Measurements from ENCODE around the gene NFKBIB.

The NFKBIB gene

GRCh38 chr19:38888876-38889275, 10.9 kb upstream of the NFKBIB start:
- TF ChIP-seq EGR1 (IDR thresholded peaks at IDR 0.05) = no peak
- TF ChIP-seq TAF1 (IDR thresholded peaks at IDR 0.05; ENCODE audit: low read depth) = no peak
- no peak for TF ChIP-seq CEBPB (IDR thresholded peaks at IDR 0.05)
- no peak for TF ChIP-seq NFIC (IDR thresholded peaks at IDR 0.05)
- TF ChIP-seq REST (IDR thresholded peaks at IDR 0.05; ENCODE audit: low read depth) = no peak
- no peak for TF ChIP-seq USF1 (IDR thresholded peaks at IDR 0.05)
- no peak for TF ChIP-seq CREB1 (IDR thresholded peaks at IDR 0.05; ENCODE audit: low read depth)
- TF ChIP-seq MAX (IDR thresholded peaks at IDR 0.05) = no peak
- TF ChIP-seq ZBTB7A (IDR thresholded peaks at IDR 0.05; ENCODE audit: low read depth) = no peak
- TF ChIP-seq TCF12 (IDR thresholded peaks at IDR 0.05; ENCODE audit: low read depth) = no peak
- TF ChIP-seq FOXM1 (IDR thresholded peaks at IDR 0.05; ENCODE audit: borderline replicate concordance, low read depth) = no peak
- no peak for TF ChIP-seq TEAD4 (IDR thresholded peaks at IDR 0.05)
- no peak for TF ChIP-seq RAD21 (IDR thresholded peaks at IDR 0.05; ENCODE audit: low read depth)
- no peak for TF ChIP-seq YY1 (IDR thresholded peaks at IDR 0.05; ENCODE audit: low read depth)
- no peak for TF ChIP-seq EP300 (IDR thresholded peaks at IDR 0.05; ENCODE audit: borderline replicate concordance)

- no peak for TF ChIP-seq CREB1 (IDR thresholded peaks at IDR 0.05; ENCODE audit: low read depth)
- no peak for TF ChIP-seq NFIC (IDR thresholded peaks at IDR 0.05)
- TF ChIP-seq FOXM1 (IDR thresholded peaks at IDR 0.05; ENCODE audit: borderline replicate concordance, low read depth) = no peak
- no peak for TF ChIP-seq CEBPB (IDR thresholded peaks at IDR 0.05)
- TF ChIP-seq RAD21 (IDR thresholded peaks at IDR 0.05; ENCODE audit: low read depth) = no peak
- no peak for TF ChIP-seq YY1 (IDR thresholded peaks at IDR 0.05; ENCODE audit: low read depth)
- TF ChIP-seq EP300 (IDR thresholded peaks at IDR 0.05; ENCODE audit: borderline replicate concordance) = no peak
- no peak for TF ChIP-seq TCF12 (IDR thresholded peaks at IDR 0.05; ENCODE audit: low read depth)
- no peak for TF ChIP-seq TAF1 (IDR thresholded peaks at IDR 0.05; ENCODE audit: low read depth)
- TF ChIP-seq MAX (IDR thresholded peaks at IDR 0.05) = no peak
- TF ChIP-seq TEAD4 (IDR thresholded peaks at IDR 0.05) = no peak
- no peak for TF ChIP-seq USF1 (IDR thresholded peaks at IDR 0.05)
- no peak for TF ChIP-seq EGR1 (IDR thresholded peaks at IDR 0.05)
- TF ChIP-seq ZBTB7A (IDR thresholded peaks at IDR 0.05; ENCODE audit: low read depth) = no peak
- TF ChIP-seq REST (IDR thresholded peaks at IDR 0.05; ENCODE audit: low read depth) = no peak
Measured at GRCh38 chr19:38889803-38890202, 10.0 kb upstream of the NFKBIB start.

- TF ChIP-seq TCF12 (IDR thresholded peaks at IDR 0.05; ENCODE audit: low read depth) = no peak
- TF ChIP-seq REST (IDR thresholded peaks at IDR 0.05; ENCODE audit: low read depth) = no peak
- TF ChIP-seq FOXM1 (IDR thresholded peaks at IDR 0.05; ENCODE audit: borderline replicate concordance, low read depth) = no peak
- no peak for TF ChIP-seq TAF1 (IDR thresholded peaks at IDR 0.05; ENCODE audit: low read depth)
- no peak for TF ChIP-seq CREB1 (IDR thresholded peaks at IDR 0.05; ENCODE audit: low read depth)
- no peak for TF ChIP-seq EGR1 (IDR thresholded peaks at IDR 0.05)
- no peak for TF ChIP-seq CEBPB (IDR thresholded peaks at IDR 0.05)
- TF ChIP-seq MAX (IDR thresholded peaks at IDR 0.05) = no peak
- no peak for TF ChIP-seq NFIC (IDR thresholded peaks at IDR 0.05)
- no peak for TF ChIP-seq ZBTB7A (IDR thresholded peaks at IDR 0.05; ENCODE audit: low read depth)
- TF ChIP-seq YY1 (IDR thresholded peaks at IDR 0.05; ENCODE audit: low read depth) = no peak
- TF ChIP-seq USF1 (IDR thresholded peaks at IDR 0.05) = no peak
- TF ChIP-seq EP300 (IDR thresholded peaks at IDR 0.05; ENCODE audit: borderline replicate concordance) = no peak
- TF ChIP-seq TEAD4 (IDR thresholded peaks at IDR 0.05) = no peak
- TF ChIP-seq RAD21 (IDR thresholded peaks at IDR 0.05; ENCODE audit: low read depth) = no peak
Measured at GRCh38 chr19:38890686-38891085, 9.1 kb upstream of the NFKBIB start.

Data from Ishikawa (cell line).